Measurements from ENCODE around the gene TTC23L.

TTC23L gene

GRCh38 chr5:34833090-34833489 lies 5.9 kb upstream of the TTC23L start:
- DNase-seq (ENCODE audit: low read depth) = no peak

- no peak for DNase-seq (ENCODE audit: low read depth)
Observed at GRCh38 chr5:34833976-34834793, 4.8 kb upstream of the TTC23L start.

DNA sequence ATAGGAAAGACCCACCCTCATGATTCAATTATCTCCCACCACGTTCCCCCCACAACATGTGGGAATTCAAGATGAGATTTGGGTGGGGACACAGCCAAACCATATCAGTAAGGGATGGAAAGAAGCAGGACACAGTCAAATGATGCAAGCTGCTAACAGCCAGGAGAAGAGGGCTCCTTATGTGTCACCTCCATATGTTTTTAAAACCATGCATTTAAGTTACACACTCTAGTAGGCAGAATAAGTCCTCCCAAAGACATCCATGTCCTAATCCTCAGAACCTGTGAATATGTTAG lies 4.2 kb upstream of the TTC23L start:
- no peak for DNase-seq (ENCODE audit: low read depth)

- no peak for DNase-seq (ENCODE audit: low read depth)
Observed at GRCh38 chr5:34835664-34836063, 3.3 kb upstream of the TTC23L start.

DNA sequence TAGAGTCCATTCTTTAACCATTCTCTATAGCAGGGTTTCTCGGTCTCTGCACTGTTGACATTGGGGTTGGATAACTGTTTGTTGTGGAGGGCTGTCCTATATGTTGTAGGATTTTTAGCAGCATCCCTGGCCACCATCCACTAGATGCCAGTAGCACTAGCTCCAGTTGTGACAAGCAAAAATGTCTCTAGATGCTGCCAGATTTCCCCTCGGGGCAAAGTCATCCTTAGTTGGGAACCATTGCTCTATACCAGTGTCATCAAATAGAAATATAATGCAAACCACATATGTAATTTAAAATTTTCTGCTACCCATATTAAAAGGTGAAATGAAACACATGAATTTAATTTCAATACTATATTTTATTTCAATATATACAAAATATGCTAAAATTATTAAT lies 2.9 kb downstream of the TTC23L start:
- DNase-seq (ENCODE audit: low read depth) = no peak

DNA sequence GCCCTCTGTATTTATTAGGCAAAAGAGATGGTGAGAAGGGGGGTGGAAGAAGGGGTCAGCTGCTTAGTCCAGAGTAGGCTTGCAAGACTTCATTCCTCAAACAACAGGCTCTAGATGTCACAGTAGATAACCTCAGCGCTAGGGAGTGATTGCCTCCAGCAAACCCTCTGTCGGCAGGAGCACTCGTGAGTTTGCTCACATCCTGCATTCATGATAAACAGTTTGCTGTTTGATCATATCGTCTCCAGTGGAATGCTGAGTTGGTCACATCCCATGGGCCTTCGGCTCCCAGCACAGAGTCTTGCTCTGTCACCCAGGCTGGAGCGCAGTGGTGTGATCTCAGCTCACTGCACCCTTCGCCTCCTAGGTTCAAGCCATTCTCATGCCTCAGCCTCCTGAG lies 3.6 kb downstream of the TTC23L start:
- DNase-seq (ENCODE audit: low read depth) = no peak

GRCh38 chr5:34843497-34843896 lies 4.5 kb downstream of the TTC23L start:
- no peak for DNase-seq (ENCODE audit: low read depth)

DNA sequence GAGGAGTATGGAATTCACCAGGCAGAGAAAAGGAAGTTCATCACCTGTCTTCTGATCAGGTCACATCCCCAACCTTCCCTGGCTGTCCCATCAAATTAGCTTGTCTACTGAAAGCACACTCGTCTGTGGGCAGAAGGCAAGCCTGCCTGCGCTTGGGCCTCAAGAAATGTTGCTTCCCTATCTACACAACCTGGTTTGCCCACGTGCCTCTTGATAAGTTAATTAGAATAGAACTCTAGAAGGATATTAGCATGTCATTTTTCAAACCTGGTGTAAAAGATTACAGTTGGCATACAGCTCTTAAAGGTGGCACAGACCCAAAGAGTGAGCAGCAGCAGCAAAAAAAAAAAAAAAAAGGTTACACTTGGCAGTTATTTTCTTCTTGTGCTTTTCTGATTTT lies 5.1 kb downstream of the TTC23L start:
- no peak for DNase-seq (ENCODE audit: low read depth)

DNA sequence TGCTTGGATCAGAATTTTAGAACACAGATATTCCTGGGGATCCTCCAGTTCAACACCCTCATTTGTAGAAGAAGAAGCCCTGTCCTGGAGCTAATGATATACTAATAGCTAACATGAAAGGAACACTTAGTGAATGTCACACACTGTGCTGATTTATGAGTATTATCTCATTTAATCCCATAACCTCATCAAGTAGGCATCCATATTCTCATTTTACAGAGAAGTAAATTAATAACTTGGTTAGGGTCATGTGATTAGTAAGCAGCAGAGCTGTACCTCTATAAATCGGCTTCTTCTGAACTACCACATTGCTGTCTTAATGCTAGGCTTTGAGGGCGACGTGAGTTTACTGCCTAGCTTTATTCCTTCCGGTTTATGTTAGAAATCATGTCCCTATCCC lies 6.0 kb downstream of the TTC23L start:
- no peak for DNase-seq (ENCODE audit: low read depth)

- DNase-seq (ENCODE audit: low read depth) = no peak
Observed at GRCh38 chr5:34847056-34847455, 8.1 kb downstream of the TTC23L start.

GRCh38 chr5:34847552-34847951 lies 8.6 kb downstream of the TTC23L start:
- DNase-seq (ENCODE audit: low read depth) = no peak

DNA sequence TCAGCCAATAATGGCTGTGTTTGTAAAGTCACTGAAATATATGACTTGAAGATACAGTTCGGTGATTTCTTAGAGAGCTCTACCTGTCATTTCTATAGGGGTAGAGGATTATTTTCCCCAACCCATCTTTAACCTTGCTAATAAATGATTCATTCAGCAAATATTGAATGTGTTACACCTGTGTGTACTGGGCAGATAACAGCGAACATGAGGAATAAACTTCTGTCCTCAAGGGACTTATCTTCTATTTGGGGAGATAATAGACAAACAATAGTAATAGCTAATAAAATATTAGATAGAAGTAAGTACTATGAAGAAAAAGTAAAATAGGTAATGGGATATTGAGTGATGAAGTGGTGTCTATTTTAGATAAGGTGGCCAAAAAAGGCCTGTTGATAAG lies 9.3 kb downstream of the TTC23L start:
- DNase-seq (ENCODE audit: low read depth) = no peak

- no peak for DNase-seq (ENCODE audit: low read depth)
Observed at GRCh38 chr5:34849253-34849652, 10.3 kb downstream of the TTC23L start.

- DNase-seq (ENCODE audit: low read depth) = no peak
Observed at GRCh38 chr5:34854459-34855174, 15.7 kb downstream of the TTC23L start.

- DNase-seq (ENCODE audit: low read depth) = no peak
Observed at GRCh38 chr5:34857161-34857560, 18.2 kb downstream of the TTC23L start.

DNA sequence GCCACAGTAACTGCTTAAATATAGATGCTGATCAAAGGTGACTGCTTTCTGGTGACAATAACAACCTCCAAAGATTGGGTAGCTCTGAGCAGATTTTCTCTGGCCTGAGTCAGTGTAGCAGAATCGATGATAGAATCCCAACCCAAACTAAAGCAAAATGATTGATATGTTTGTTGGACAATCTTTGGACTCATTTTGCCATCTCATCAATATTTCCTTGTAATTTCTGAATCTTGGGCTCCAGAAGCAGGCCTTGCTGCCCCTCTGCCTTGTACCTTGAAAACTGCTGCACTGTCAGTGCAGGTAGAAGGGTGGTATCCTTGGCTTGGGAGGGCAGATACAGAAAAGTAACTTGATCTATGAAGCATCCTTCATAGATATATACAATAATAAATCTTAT lies 18.9 kb downstream of the TTC23L start:
- no peak for DNase-seq (ENCODE audit: low read depth)

- no peak for DNase-seq (ENCODE audit: low read depth)
Observed at GRCh38 chr5:34858790-34859189, 19.8 kb downstream of the TTC23L start.

- DNase-seq (ENCODE audit: low read depth) = no peak
Observed at GRCh38 chr5:34859253-34859652, 20.3 kb downstream of the TTC23L start.

- no peak for DNase-seq (ENCODE audit: low read depth)
Observed at GRCh38 chr5:34863946-34864345, 25.0 kb downstream of the TTC23L start.

GRCh38 chr5:34865091-34865490 lies 26.1 kb downstream of the TTC23L start:
- no peak for DNase-seq (ENCODE audit: low read depth)

GRCh38 chr5:34866989-34867471 lies 28.1 kb downstream of the TTC23L start:
- no peak for DNase-seq (ENCODE audit: low read depth)

GRCh38 chr5:34867660-34868059 lies 28.7 kb downstream of the TTC23L start:
- DNase-seq (ENCODE audit: low read depth) = no peak

DNA sequence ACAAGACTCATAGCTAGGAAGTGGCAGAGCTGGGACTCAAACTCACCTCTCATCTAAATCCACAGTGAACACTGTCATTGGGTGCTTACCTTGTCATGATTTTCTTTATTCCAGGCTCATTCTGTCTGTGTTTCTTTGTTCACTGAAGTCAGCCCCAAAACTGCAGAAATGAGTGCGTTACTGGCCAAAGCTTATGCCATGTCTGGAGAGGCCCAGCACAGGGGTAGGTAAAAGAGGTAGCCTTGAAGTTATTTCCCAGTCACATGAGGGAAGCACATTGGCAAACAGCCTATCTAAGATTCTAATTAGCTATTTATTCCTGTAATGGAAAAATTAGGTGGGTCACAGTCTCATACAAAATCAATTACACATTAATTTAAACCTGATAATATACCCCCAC lies 29.8 kb downstream of the TTC23L start:
- DNase-seq (ENCODE audit: low read depth) = no peak

DNA sequence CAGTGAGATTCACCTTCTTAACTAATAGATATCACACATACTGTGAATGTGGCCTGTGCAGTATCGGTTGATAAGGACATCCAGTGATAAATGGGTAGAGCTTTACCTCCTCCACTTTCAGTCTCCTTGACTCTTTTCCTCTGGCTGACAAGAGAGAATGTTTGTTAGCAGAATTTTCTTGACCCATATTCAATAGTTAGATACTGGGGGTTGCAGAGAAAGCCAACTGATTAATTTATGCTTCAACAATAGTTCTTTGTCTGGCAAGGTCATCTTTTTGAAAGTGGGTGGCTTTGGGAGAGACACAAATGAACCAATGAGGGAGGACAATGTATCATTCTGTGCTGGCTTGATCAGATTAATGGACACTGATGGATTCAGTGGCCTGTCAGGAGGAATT lies 30.3 kb downstream of the TTC23L start:
- DNase-seq (ENCODE audit: low read depth) = no peak

Measured in stimulated activated CD8-positive, alpha-beta memory T cell treated with anti-CD3 and anti-CD28 coated beads, Interleukin-12 subunit alpha, Interleukin-12 subunit beta, amount 100 ng/mL, for 4 hours (primary cell).